Stimulated activated naive B cell treated with anti-CD40 and anti-IgM and Interleukin-4, amounts not matched to agents 10 μg/mL and 1 μg/mL and 100 μg/mL, for 72 hours (primary cell): ENCODE results near the gene ADCK1.
"Not testable (repeated sequence)": the region's sequence is repeated elsewhere in the genome, so short reads cannot be mapped to it uniquely, and the experiment has no call there.

ENCODE experiments used
- ATAC-seq, 2 donors: fragments of 150-1000 bp; cut with Tn5 transposase; replicated peaks; 2 replicates each; pipeline ENCODE4 v1.10.0; 2021; ENCODE audit warnings: moderate library complexity in 1 of 2
- DNase-seq: peaks from one replicate; pipeline ENCODE4 v3.0.0; 2021
- H3K27ac Mint-ChIP-seq: one replicate; pipeline ENCODE4 v1.8.0; 2022; ENCODE audit warnings: mild to moderate bottlenecking, mixed read lengths
- H3K27me3 Mint-ChIP-seq, 2 donors: one replicate each; pipeline ENCODE4 v1.8.0; 2022; ENCODE audit warnings: mixed read lengths in 2 of 2
- H3K36me3 Mint-ChIP-seq, 2 donors: one replicate each; pipeline ENCODE4 v1.8.0; 2022; ENCODE audit warnings: mixed read lengths in 2 of 2, mild to moderate bottlenecking in 1 of 2
- H3K4me1 Mint-ChIP-seq, 2 donors: one replicate each; pipeline ENCODE4 v1.8.0; 2022; ENCODE audit warnings: mixed read lengths in 2 of 2, mild to moderate bottlenecking in 1 of 2
- H3K4me3 Mint-ChIP-seq, 2 donors: one replicate each; pipeline ENCODE4 v1.8.0; 2022; ENCODE audit warnings: mild to moderate bottlenecking in 2 of 2, mixed read lengths in 2 of 2, moderate library complexity in 1 of 2
- H3K9me3 Mint-ChIP-seq, 2 donors: one replicate each; pipeline ENCODE4 v1.8.0; 2022; ENCODE audit warnings: mixed read lengths in 2 of 2, mild to moderate bottlenecking in 1 of 2

ADCK1 gene

DNA sequence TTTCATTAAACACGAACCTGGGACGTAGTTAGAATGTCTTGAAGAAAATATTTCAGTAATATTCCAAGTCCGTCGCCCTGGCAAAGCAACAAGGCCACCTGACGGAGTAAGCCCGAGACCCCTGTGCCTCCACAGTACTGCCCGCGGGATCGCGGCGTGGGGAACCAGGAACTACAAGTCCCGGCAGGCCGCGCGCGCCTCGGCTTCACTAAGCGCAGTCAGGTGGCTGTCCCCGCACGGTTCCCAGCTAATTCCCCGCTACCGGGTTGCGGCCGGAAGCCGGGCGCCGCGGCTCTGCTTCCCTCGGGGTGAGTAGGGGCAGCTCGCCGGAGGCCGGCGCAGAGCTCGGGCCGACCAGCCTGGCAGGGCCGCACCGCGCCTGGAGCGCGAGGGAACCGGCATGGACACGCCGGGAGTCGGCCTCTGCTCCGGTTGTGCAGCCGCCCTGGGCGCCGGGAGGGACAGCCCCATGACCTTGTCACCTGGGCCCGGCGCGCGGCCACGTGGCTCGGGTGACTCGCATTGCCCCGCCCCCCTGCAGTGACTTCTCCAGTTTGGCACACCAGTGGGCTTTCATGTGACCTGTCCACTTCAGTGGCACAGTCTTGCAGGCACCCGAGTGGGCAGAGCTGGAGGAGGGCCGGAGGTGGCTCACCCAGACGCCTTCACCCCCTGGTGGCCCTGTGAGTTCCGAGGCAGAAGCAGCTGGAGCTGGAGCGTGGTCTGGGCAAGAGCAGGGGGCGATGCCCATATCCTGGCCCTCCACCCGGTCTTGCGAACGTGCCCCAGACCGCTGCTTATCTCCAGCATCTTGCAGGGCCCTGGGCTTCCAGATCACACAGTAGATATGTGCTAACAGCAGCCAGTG lies at the start of gene ADCK1:
ADCK1 (plus strand) TSS at position 247 of the 868 bp plus-strand sequence. CDS start 18,870 bp downstream, outside the sequence.
- peak; percentile 95 to 96 for ATAC-seq
- H3K27me3 Mint-ChIP-seq: no peaks in the 10 kb centered on the region
- peaks cover 4 to 9% of the 10 kb centered on the region in 2 donors for H3K4me1 Mint-ChIP-seq
- H3K4me3 Mint-ChIP-seq: peak within 1 kb of the TSS; percentile 93 to 96
- peak within 1 kb of the TSS; percentile 98 for H3K27ac Mint-ChIP-seq
- H3K36me3 Mint-ChIP-seq: no peaks in the 10 kb centered on the region
- peak; percentile 82 for DNase-seq
- H3K9me3 Mint-ChIP-seq: no peaks in the 10 kb centered on the region

GRCh38 chr14:77752266-77752665 lies 47.6 kb upstream of the ADCK1 start:
- DNase-seq: no peak
- no peaks in the 10 kb centered on the region for H3K27me3 Mint-ChIP-seq
- H3K4me3 Mint-ChIP-seq: no peak overlapping the region
- H3K4me1 Mint-ChIP-seq: peaks cover 5 to 8% of the 10 kb centered on the region in 2 donors
- H3K36me3 Mint-ChIP-seq: peaks cover 30 to 38% of the 10 kb centered on the region in 2 donors
- no peak for ATAC-seq
- H3K27ac Mint-ChIP-seq: no peak overlapping the region
- H3K9me3 Mint-ChIP-seq: no peaks in the 10 kb centered on the region

DNA sequence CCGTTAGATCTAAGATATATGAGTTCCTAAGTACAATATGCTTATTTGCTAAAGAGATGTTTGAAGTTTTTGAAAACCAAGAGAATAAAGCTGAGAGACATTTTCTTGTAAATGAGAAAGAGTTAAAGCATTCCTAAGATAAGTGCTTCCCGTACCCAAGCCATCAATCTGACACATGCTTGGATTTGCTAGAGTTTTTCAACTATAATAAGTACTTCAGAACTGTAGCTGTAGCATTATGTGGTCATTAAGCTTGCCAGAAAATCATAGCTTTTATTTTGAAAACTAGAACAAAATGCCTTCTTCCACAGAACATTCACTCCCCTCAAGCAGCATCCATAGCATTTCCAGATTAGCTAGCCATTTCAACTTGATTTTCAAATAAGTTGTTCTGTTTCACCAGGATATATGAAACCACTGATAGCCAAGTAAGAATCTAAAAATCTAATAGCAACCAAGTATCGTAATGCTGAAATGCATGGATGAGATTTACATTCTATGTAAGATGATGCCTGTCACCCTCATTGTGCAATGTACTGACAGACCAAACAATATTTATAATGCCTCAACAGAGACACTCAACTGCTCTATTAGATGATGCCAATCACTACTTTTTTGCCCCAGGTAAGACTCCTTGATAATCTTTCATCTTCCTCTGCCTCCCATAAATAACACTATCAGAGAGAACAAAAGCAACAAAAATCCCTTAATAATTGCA lies 47.0 kb upstream of the ADCK1 start:
- Mint-ChIP-seq H3K4me1 (peaks cover 10 to 15% of the 10 kb centered on the region in 2 donors), H3K36me3 (peaks cover 35 to 43% of the 10 kb centered on the region in 2 donors), H3K9me3 (no peaks in the 10 kb centered on the region), H3K27me3 (no peaks in the 10 kb centered on the region), H3K4me3 (no peak overlapping the region), H3K27ac (no peak overlapping the region)
- ATAC-seq (no peak), DNase-seq (no peak)

DNA sequence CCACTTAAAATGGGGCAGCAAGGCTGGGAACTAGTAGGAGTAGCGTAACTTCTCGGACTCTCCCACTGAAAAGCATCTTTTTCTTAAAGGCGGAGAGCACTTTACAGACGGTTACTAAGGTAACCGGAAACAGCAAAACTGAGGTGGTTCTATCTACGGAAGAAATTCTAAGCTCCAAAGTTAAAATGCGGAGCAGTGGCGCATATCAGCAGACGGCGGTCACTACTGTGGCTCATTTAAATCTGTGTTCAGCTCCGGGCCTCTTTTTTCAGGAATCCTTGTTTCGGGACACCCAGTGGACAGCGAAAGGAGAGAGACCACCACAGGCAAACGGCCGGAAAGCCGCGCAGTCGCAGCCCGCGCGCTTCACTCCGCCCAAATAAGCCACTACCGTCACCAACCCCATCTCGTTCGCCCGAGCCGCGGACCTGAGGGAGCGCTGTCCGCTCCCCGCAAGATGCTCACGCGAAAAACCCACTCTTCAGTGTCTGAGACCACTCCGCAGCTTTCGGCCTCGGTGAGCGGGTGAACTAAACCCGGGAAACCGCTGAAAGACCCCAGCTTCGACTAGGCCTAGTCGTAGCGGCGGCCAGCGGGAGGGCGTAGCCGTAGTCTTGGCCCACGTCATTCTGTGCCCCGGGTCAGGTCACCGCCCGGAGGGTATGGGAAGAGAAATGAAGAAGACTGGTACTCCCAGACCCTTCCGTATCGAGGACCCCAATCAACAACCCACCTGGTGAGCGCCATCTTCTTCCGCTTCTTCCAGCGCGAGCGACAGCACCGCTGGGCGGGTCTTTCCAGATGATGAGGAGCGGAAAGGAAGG lies 39.3 kb upstream of the ADCK1 start, which contains the start of gene SNW1:
SNW1 (minus strand) TSS at position 776 of the 824 bp plus-strand sequence; CDS start at position 747, 29 bp downstream.
- DNase-seq (peak; percentile 90), ATAC-seq (peak; percentile 93 to 96)
- Mint-ChIP-seq H3K27me3 (no peaks in the 10 kb centered on the region), H3K4me1 (peaks cover 17 to 24% of the 10 kb centered on the region in 2 donors), H3K4me3 (peak within 1 kb of the TSS; percentile 94 to 96), H3K36me3 (peaks cover 14 to 16% of the 10 kb centered on the region in 2 donors), H3K27ac (peak within 1 kb of the TSS; percentile 99), H3K9me3 (no peaks in the 10 kb centered on the region)

DNA sequence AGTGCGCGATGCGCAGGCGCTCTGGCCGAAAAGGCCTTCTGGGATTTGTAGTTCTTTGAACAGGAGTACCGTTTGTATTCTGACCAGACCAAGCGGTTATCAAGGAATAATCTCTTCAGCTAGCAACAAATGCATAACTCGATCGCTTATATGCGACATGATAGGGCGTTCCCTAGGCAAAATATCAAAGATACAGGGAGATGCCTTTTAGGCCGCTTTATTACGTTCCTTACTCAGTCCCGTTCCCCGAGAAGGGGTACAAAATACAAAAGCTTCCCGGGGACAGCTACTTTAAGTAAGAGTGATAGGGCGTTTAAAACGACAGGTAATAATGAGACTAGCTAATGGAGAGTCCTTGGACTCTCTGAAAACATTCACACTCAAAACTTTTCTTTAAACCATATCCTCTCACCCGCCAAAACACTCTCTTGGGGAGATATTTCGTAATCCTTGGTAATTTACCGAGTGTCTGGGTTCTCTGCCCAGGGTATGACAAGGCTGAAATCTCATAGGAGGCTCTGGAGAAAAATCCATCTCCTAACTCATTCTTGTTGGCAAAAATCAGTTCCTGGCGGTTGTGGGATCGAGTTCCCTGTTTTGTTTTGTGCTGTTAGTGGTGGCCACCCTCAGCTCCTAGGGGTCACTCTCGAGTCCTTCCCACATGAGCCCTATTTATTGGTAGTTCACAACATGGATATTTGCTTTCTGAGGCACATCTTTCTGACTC lies 38.5 kb upstream of the ADCK1 start:
- H3K4me3 Mint-ChIP-seq: peak overlapping the region; percentile 94 to 96
- H3K27ac Mint-ChIP-seq: peak overlapping the region; percentile 99
- H3K36me3 Mint-ChIP-seq: peaks cover 12 to 14% of the 10 kb centered on the region in 2 donors
- no peak for DNase-seq
- peaks cover 17 to 24% of the 10 kb centered on the region in 2 donors for H3K4me1 Mint-ChIP-seq
- peak; percentile 15 to 22 for ATAC-seq
- H3K27me3 Mint-ChIP-seq: no peaks in the 10 kb centered on the region
- H3K9me3 Mint-ChIP-seq: no peaks in the 10 kb centered on the region

DNA sequence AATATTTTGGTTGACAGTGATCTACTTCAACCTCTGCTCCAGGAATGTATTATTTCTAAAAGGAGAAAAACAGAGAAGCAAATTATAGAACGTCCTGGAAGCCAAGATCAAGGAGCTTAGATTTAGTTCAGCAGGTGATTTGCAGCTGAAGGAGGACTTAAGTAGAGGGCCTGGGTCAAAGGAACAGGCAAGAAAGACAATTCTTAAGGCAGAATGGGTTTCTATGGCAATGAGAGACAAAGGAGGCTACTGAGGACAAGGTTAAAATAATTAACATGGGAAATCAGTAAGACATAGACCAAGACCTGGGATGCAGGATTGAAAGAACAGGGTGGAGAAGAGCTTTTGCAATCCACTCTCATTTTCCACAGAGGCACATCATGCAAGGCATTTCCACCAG lies 36.6 kb upstream of the ADCK1 start:
- H3K27ac Mint-ChIP-seq: no peak overlapping the region
- H3K27me3 Mint-ChIP-seq: no peaks in the 10 kb centered on the region
- H3K4me1 Mint-ChIP-seq: peaks cover 10 to 12% of the 10 kb centered on the region in 2 donors
- H3K9me3 Mint-ChIP-seq: no peaks in the 10 kb centered on the region
- ATAC-seq: no peak
- no peak overlapping the region for H3K4me3 Mint-ChIP-seq
- H3K36me3 Mint-ChIP-seq: peaks cover 5 to 7% of the 10 kb centered on the region in 2 donors
- no peak for DNase-seq

DNA sequence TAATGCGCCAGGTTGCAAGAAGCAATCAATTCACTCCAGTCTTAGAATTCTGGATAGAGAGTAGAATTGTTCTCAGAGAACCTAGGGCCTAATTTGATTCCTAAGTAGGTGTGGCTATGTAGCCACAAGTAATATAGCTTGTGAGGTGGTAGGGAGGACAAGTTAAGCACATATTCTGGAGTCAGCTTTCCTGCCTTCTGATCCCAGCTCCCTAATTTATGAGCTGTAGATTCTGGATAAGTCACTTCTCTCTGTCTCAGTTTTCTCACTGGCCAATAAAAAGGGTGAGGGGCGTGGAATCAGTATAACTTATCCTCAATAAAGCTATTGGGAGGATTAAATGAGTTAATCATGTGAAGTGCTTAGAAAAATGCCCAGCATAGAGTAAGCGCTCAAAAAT lies 35.9 kb upstream of the ADCK1 start:
- Mint-ChIP-seq H3K9me3 (no peaks in the 10 kb centered on the region), H3K4me3 (no peak overlapping the region)

DNA sequence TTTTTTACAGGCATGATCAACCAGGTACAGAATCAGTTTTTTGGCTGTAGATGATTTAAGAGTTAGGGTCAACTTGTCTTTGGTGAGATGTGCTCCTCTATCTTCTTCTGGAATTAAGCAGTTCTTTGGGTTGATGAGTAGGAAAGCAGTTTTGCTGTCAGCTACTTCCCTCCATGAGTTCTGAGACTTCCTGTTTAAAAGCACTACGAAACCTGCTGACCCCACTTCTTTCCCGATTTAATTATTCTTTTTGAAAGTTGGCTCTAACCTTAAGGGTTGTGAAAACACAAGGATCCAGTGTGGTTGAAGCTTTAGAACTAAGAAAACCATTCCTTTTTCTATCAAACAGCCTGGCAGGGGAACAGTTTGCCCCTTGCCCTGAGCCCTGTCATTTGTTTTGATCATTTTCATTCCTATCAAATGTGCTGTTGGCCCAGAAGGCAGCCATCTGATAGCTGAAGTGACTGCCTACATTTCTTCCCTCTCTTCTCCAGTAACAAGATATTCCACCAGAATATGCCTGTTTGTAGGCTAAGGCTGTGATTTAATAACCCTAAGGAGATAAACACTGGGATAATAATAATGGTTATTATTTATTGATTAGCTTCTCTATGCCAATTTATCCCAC lies 31.4 kb upstream of the ADCK1 start:
- not testable (repeated sequence) for H3K27me3 Mint-ChIP-seq, H3K9me3 Mint-ChIP-seq, H3K4me3 Mint-ChIP-seq, H3K36me3 Mint-ChIP-seq, H3K4me1 Mint-ChIP-seq, DNase-seq, ATAC-seq
- H3K27ac Mint-ChIP-seq: peak overlapping the region; percentile 79

More for the DNA sequence above, 35.9 kb upstream of the ADCK1 start:
- H3K4me1 Mint-ChIP-seq: peaks cover 4 to 6% of the 10 kb centered on the region in 2 donors
- H3K36me3 Mint-ChIP-seq: peaks cover 0 to under 1% of the 10 kb centered on the region in 2 donors
- H3K27ac Mint-ChIP-seq: no peak overlapping the region
- DNase-seq (no peak), ATAC-seq (no peak)
- H3K27me3 Mint-ChIP-seq: no peaks in the 10 kb centered on the region

- not testable (repeated sequence) for H3K4me1 Mint-ChIP-seq, ATAC-seq, H3K36me3 Mint-ChIP-seq, H3K27me3 Mint-ChIP-seq, H3K9me3 Mint-ChIP-seq, H3K4me3 Mint-ChIP-seq, H3K27ac Mint-ChIP-seq, DNase-seq
Observed at GRCh38 chr14:77773966-77774365, 25.9 kb upstream of the ADCK1 start.

DNA sequence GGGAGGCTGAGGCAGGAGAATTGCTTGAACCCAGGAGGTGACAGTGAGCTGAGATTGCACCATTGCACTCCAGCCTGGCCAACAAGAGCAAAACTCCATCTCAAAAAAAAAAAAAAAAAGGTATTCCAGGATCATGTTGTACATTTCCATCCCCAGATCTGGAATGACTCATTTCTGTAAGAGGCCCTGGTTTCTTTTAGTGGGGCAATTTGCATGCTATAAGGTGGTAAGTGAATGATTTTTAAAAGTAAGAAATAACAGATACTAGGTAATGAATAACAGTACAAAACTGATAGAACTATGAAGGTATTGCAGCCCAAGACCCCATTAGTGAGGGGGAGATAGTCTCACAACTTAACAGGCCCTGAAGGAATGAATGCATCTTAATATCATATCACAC lies 17.7 kb upstream of the ADCK1 start:
- H3K4me3 Mint-ChIP-seq: no peak overlapping the region
- no peaks in the 10 kb centered on the region for H3K4me1 Mint-ChIP-seq
- peak in 1 of 2 donors; percentile 56 for ATAC-seq
- H3K36me3 Mint-ChIP-seq: no peaks in the 10 kb centered on the region
- H3K27ac Mint-ChIP-seq: peak overlapping the region; percentile 56
- DNase-seq: no peak
- H3K27me3 Mint-ChIP-seq: no peaks in the 10 kb centered on the region
- no peaks in the 10 kb centered on the region for H3K9me3 Mint-ChIP-seq

- no peak for DNase-seq
- no peak for ATAC-seq
Observed at GRCh38 chr14:77786148-77786547, 13.8 kb upstream of the ADCK1 start.

GRCh38 chr14:77790566-77791224 lies 9.2 kb upstream of the ADCK1 start:
- no peak overlapping the region for H3K4me3 Mint-ChIP-seq
- H3K4me1 Mint-ChIP-seq: no peaks in the 10 kb centered on the region
- H3K36me3 Mint-ChIP-seq: no peaks in the 10 kb centered on the region
- no peak overlapping the region for H3K27ac Mint-ChIP-seq
- no peaks in the 10 kb centered on the region for H3K9me3 Mint-ChIP-seq
- no peak for ATAC-seq
- H3K27me3 Mint-ChIP-seq: peaks cover 13 to 26% of the 10 kb centered on the region in 2 donors
- no peak for DNase-seq

More at GRCh38 chr14:77786148-77786547, 13.8 kb upstream of the ADCK1 start:
- Mint-ChIP-seq H3K27me3 (peaks cover 13 to 18% of the 10 kb centered on the region in 2 donors), H3K36me3 (no peaks in the 10 kb centered on the region), H3K4me1 (no peaks in the 10 kb centered on the region), H3K4me3 (no peak overlapping the region), H3K27ac (no peak overlapping the region), H3K9me3 (no peaks in the 10 kb centered on the region)

GRCh38 chr14:77791225-77791600 lies 8.7 kb upstream of the ADCK1 start:
- no peaks in the 10 kb centered on the region for H3K4me1 Mint-ChIP-seq
- no peak overlapping the region for H3K27ac Mint-ChIP-seq
- no peak overlapping the region for H3K4me3 Mint-ChIP-seq
- H3K27me3 Mint-ChIP-seq: peaks cover 13 to 26% of the 10 kb centered on the region in 2 donors
- ATAC-seq (no peak), DNase-seq (no peak)
- H3K9me3 Mint-ChIP-seq: no peaks in the 10 kb centered on the region
- no peaks in the 10 kb centered on the region for H3K36me3 Mint-ChIP-seq
